ENCODE results near the gene MRPS5. TPM values are rescaled to one million over a fixed set of nuclear protein-coding genes. Genes with fewer than 3 reads are reported as not detected.

MRPS5 gene
- total and polyA plus RNA-seq, 4 donors, result 21.7 to 72.9 (median 57.0) TPM

GRCh38 chr2:95055262-95055661, 66.3 kb downstream of the MRPS5 start:
- 49% methylated on average over 3 of the region's 3 CpGs for WGBS
- Histone ChIP-seq H3K4me1 (ENCODE audit: control insufficient read depth in 4 of 4, insufficient read depth in 4 of 4, low read length in 3 of 4) (no peaks in the 10 kb centered on the region), H3K4me3 (ENCODE audit: low read depth in 1 of 3, low read length in 3 of 3) (no peak overlapping the region), H3K9ac (ENCODE audit: low read depth in 1 of 2, low read length in 2 of 2) (no peak overlapping the region), H3K27ac (ENCODE audit: low read depth in 1 of 2, low read length in 2 of 2) (no peak overlapping the region), H3K9me3 (ENCODE audit: control insufficient read depth in 4 of 4, low read length in 3 of 4) (no peaks in the 10 kb centered on the region), H3K27me3 (ENCODE audit: control insufficient read depth in 4 of 4, insufficient read depth in 4 of 4, low read length in 3 of 4) (peaks cover 0 to 4% (median 0%) of the 10 kb centered on the region in 4 donors), H3K36me3 (ENCODE audit: control insufficient read depth in 4 of 4, insufficient read depth in 3 of 4, low read depth in 1 of 4, low read length in 3 of 4) (no peaks in the 10 kb centered on the region)
- no peak for TF ChIP-seq ZBTB33 (IDR thresholded peaks at IDR 0.05)
- DNase-seq (ENCODE audit: low spot score), result no peak

- TF ChIP-seq FOXA1 (IDR thresholded peaks at IDR 0.05), result no peak
- no peak for TF ChIP-seq MAX (IDR thresholded peaks at IDR 0.05)
- TF ChIP-seq FOXA2 (IDR thresholded peaks at IDR 0.05), result no peak
- TF ChIP-seq JUND (IDR thresholded peaks at IDR 0.05), result no peak
- H3K9me3 ChIP-seq (ENCODE audit: control insufficient read depth in 4 of 4, low read length in 3 of 4), result no peaks in the 10 kb centered on the region
- H3K4me3 ChIP-seq (ENCODE audit: low read depth in 1 of 3, low read length in 3 of 3), result no peak overlapping the region
- H3K27me3 ChIP-seq (ENCODE audit: control insufficient read depth in 4 of 4, insufficient read depth in 4 of 4, low read length in 3 of 4), result no peaks in the 10 kb centered on the region
- H3K9ac ChIP-seq (ENCODE audit: low read depth in 1 of 2, low read length in 2 of 2), result no peak overlapping the region
- 68% methylated on average over 5 of the region's 5 CpGs for WGBS
- no peaks in the 10 kb centered on the region for H3K4me1 ChIP-seq (ENCODE audit: control insufficient read depth in 4 of 4, insufficient read depth in 4 of 4, low read length in 3 of 4)
- no peak overlapping the region for H3K27ac ChIP-seq (ENCODE audit: low read depth in 1 of 2, low read length in 2 of 2)
- no peak for DNase-seq (ENCODE audit: low spot score)
- no peaks in the 10 kb centered on the region for H3K36me3 ChIP-seq (ENCODE audit: control insufficient read depth in 4 of 4, insufficient read depth in 3 of 4, low read depth in 1 of 4, low read length in 3 of 4)
Measured at GRCh38 chr2:95054016-95054415, 67.6 kb downstream of the MRPS5 start.

GRCh38 chr2:95053543-95053942, 68.1 kb downstream of the MRPS5 start:
- Histone ChIP-seq H3K27me3 (ENCODE audit: control insufficient read depth in 4 of 4, insufficient read depth in 4 of 4, low read length in 3 of 4) (no peaks in the 10 kb centered on the region), H3K9me3 (ENCODE audit: control insufficient read depth in 4 of 4, low read length in 3 of 4) (no peaks in the 10 kb centered on the region), H3K4me3 (ENCODE audit: low read depth in 1 of 3, low read length in 3 of 3) (no peak overlapping the region), H3K9ac (ENCODE audit: low read depth in 1 of 2, low read length in 2 of 2) (no peak overlapping the region), H3K4me1 (ENCODE audit: control insufficient read depth in 4 of 4, insufficient read depth in 4 of 4, low read length in 3 of 4) (no peaks in the 10 kb centered on the region), H3K27ac (ENCODE audit: low read depth in 1 of 2, low read length in 2 of 2) (no peak overlapping the region), H3K36me3 (ENCODE audit: control insufficient read depth in 4 of 4, insufficient read depth in 3 of 4, low read depth in 1 of 4, low read length in 3 of 4) (no peaks in the 10 kb centered on the region)
- no peak for DNase-seq (ENCODE audit: low spot score)
- WGBS, result 19% methylated on average over 11 of the region's 11 CpGs
- TF ChIP-seq SP1 (IDR thresholded peaks at IDR 0.05), result no peak
- TF ChIP-seq ATF3 (IDR thresholded peaks at IDR 0.05), result no peak
- TF ChIP-seq TAF1 (conservative IDR thresholded peaks at IDR 0.05), result no peak
- no peak for TF ChIP-seq JUND (IDR thresholded peaks at IDR 0.05)

- no peak for DNase-seq (ENCODE audit: low spot score)
- Histone ChIP-seq H3K27ac (ENCODE audit: low read depth in 1 of 2, low read length in 2 of 2) (no peak overlapping the region), H3K9ac (ENCODE audit: low read depth in 1 of 2, low read length in 2 of 2) (no peak overlapping the region), H3K27me3 (ENCODE audit: control insufficient read depth in 4 of 4, insufficient read depth in 4 of 4, low read length in 3 of 4) (no peaks in the 10 kb centered on the region), H3K9me3 (ENCODE audit: control insufficient read depth in 4 of 4, low read length in 3 of 4) (no peaks in the 10 kb centered on the region), H3K4me1 (ENCODE audit: control insufficient read depth in 4 of 4, insufficient read depth in 4 of 4, low read length in 3 of 4) (no peaks in the 10 kb centered on the region), H3K4me3 (ENCODE audit: low read depth in 1 of 3, low read length in 3 of 3) (no peak overlapping the region), H3K36me3 (ENCODE audit: control insufficient read depth in 4 of 4, insufficient read depth in 3 of 4, low read depth in 1 of 4, low read length in 3 of 4) (no peaks in the 10 kb centered on the region)
- WGBS, result 72% methylated on average over 13 of the region's 13 CpGs
- TF ChIP-seq FOXA2 (IDR thresholded peaks at IDR 0.05) (no peak), ZBTB33 (IDR thresholded peaks at IDR 0.05) (no peak), YY1 (IDR thresholded peaks at IDR 0.05) (no peak), TAF1 (conservative IDR thresholded peaks at IDR 0.05) (no peak), CTCF (IDR thresholded peaks at IDR 0.05; ENCODE audit: low read depth, low read length, missing input control) (no peak), FOXA1 (IDR thresholded peaks at IDR 0.05) (no peak), EGR1 (IDR thresholded peaks at IDR 0.05; ENCODE audit: low read depth in 2 of 2) (no peak), REST (IDR thresholded peaks at IDR 0.05) (no peak)
Measured at GRCh38 chr2:95052804-95053479, 68.7 kb downstream of the MRPS5 start.
